ENCODE results near the gene AGK. TPM values are rescaled to one million over a fixed set of nuclear protein-coding genes. Genes with fewer than 3 reads are reported as not detected.

AGK gene
- total RNA-seq, 1 experiment from 2014 or later = 32.6 TPM

DNA sequence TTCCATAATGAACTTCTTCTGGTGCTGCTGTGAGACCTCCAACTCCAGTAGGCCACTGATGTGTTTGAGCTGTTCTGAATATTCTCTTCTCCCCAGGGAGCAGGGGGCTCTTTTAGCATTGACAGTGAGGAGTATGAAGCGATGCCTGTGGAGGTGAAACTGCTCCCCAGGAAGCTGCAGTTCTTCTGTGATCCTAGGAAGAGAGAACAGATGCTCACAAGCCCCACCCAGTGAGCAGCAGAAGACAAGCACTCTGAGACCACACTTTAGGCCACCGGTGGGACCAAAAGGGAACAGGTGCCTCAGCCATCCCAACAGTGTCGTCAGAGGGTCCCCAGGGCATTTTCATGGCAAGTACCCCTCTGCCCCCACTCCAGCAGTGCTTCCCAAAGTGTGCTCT, 101.5 kb downstream of the AGK start:
- H3K9me3 ChIP-seq (ENCODE audit: control insufficient read depth, insufficient read depth, low read depth, low read length) = no peaks in the 10 kb centered on the region
- ChIA-PET POLR2A (no interaction called here), CTCF (interaction anchor here (0.5 kb wide), 1 partner anchor 62 kb away, joined by 8 read pairs; no protein-coding TSS in a partner anchor)
- no peak for DNase-seq (ENCODE audit: low read depth, low spot score)
- no TSS peak for BruUV-seq (replicated peaks)
- intact Hi-C loops (cut with micrococcal nuclease; ENCODE audit: unreplicated experiment) = loop anchor here (5.0 kb wide), 3 partner anchors 85 to 135 kb away; partner anchors contain the start of gene SSBP1
- no peaks in the 10 kb centered on the region for H3K4me1 ChIP-seq (ENCODE audit: control insufficient read depth, insufficient read depth, low read length)
- in situ Hi-C loops (cut with HindIII; ENCODE audit: low pct_unique_long_range_greater_than_20kb, low sequenced_read_pairs) = no loop called here
- TF ChIP-seq SIN3A (IDR thresholded peaks at IDR 0.05; ENCODE audit: borderline replicate concordance, insufficient read depth, low read depth, low read length) (no peak), CTCF (IDR thresholded peaks at IDR 0.05) (no peak), POLR2AphosphoS5 (IDR thresholded peaks at IDR 0.05; ENCODE audit: low read depth, low read length) (no peak), TCF7L2 (IDR thresholded peaks at IDR 0.05; ENCODE audit: low read depth, low read length) (no peak)
- TF ChIP-seq, protein P1, sequence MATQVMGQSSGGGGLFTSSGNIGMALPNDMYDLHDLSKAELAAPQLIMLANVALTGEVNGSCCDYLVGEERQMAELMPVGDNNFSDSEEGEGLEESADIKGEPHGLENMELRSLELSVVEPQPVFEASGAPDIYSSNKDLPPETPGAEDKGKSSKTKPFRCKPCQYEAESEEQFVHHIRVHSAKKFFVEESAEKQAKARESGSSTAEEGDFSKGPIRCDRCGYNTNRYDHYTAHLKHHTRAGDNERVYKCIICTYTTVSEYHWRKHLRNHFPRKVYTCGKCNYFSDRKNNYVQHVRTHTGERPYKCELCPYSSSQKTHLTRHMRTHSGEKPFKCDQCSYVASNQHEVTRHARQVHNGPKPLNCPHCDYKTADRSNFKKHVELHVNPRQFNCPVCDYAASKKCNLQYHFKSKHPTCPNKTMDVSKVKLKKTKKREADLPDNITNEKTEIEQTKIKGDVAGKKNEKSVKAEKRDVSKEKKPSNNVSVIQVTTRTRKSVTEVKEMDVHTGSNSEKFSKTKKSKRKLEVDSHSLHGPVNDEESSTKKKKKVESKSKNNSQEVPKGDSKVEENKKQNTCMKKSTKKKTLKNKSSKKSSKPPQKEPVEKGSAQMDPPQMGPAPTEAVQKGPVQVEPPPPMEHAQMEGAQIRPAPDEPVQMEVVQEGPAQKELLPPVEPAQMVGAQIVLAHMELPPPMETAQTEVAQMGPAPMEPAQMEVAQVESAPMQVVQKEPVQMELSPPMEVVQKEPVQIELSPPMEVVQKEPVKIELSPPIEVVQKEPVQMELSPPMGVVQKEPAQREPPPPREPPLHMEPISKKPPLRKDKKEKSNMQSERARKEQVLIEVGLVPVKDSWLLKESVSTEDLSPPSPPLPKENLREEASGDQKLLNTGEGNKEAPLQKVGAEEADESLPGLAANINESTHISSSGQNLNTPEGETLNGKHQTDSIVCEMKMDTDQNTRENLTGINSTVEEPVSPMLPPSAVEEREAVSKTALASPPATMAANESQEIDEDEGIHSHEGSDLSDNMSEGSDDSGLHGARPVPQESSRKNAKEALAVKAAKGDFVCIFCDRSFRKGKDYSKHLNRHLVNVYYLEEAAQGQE (IDR thresholded peaks at IDR 0.05; ENCODE audit: insufficient read depth in 1 of 2, low read depth in 2 of 2, low read length in 1 of 2) = no peak
- no peak for ATAC-seq
- no peaks in the 10 kb centered on the region for H3K27me3 ChIP-seq (ENCODE audit: control insufficient read depth, insufficient read depth, low read length)
- H3K4me3 ChIP-seq (ENCODE audit: low read depth in 2 of 2, low read length in 2 of 2) = no peak overlapping the region
- no peaks in the 10 kb centered on the region; the same call in 1 of the 2 replicates for H3K36me3 ChIP-seq (ENCODE audit: control insufficient read depth, insufficient read depth, low read length)
- H3K27ac ChIP-seq (ENCODE audit: low read length) = no peak overlapping the region

- BruUV-seq (replicated peaks) = no TSS peak
- no peaks in the 10 kb centered on the region; the same call in 1 of the 2 replicates for H3K36me3 ChIP-seq (ENCODE audit: control insufficient read depth, insufficient read depth, low read length)
- CTCF ChIA-PET = interaction anchor here (0.6 kb wide), 2 partner anchors 358 to 992 kb away, joined by 4 read pairs; no protein-coding TSS in a partner anchor
- POLR2A ChIA-PET = no interaction called here
- no peak overlapping the region for H3K27ac ChIP-seq (ENCODE audit: low read length)
- intact Hi-C loops (cut with micrococcal nuclease; ENCODE audit: unreplicated experiment) = loop anchor here (5.0 kb wide), 3 partner anchors 83 to 133 kb away; partner anchors contain the start of gene SSBP1
- no peak overlapping the region for H3K4me3 ChIP-seq (ENCODE audit: low read depth in 2 of 2, low read length in 2 of 2)
- peak; percentile 84 for ATAC-seq
- no peaks in the 10 kb centered on the region for H3K9me3 ChIP-seq (ENCODE audit: control insufficient read depth, insufficient read depth, low read depth, low read length)
- no peak for TF ChIP-seq TCF7L2 (IDR thresholded peaks at IDR 0.05; ENCODE audit: low read depth, low read length)
- TF ChIP-seq CTCF (IDR thresholded peaks at IDR 0.05) = peak; percentile 78
- TF ChIP-seq POLR2AphosphoS5 (IDR thresholded peaks at IDR 0.05; ENCODE audit: low read depth, low read length) = no peak
- in situ Hi-C loops (cut with HindIII; ENCODE audit: low pct_unique_long_range_greater_than_20kb, low sequenced_read_pairs) = no loop called here
- DNase-seq (ENCODE audit: low read depth, low spot score) = peak; percentile 59
- H3K27me3 ChIP-seq (ENCODE audit: control insufficient read depth, insufficient read depth, low read length) = no peaks in the 10 kb centered on the region
- H3K4me1 ChIP-seq (ENCODE audit: control insufficient read depth, insufficient read depth, low read length) = no peaks in the 10 kb centered on the region
These were observed 103.3 kb downstream of the AGK start for GRCh38 chr7:141654551-141654950.

All from Panc1 (cell line).